Activated naive CD4-positive, alpha-beta T cell treated with anti-CD3 and anti-CD28 coated beads for 36 hours (primary cell): Measurements from ENCODE around the gene THOC2. TPM values are rescaled to one million over a fixed set of nuclear protein-coding genes. Genes with fewer than 3 reads are reported as not detected.
"Not testable (repeated sequence)": the region's sequence is repeated elsewhere in the genome, so short reads cannot be mapped to it uniquely, and the experiment has no call there.

Source experiments
- CTCF ChIA-PET: fragments of 350-600 bp; sonication (Branson Sonifier 250); formaldehyde crosslinking; loops from one replicate; lab custom pipeline; 2021; ENCODE audit warnings: antibody characterized with exemption; lab: Charles Lee
- DNase-seq: peaks from one replicate; pipeline ENCODE4 v3.0.0-alpha.2; 2020
- H3K27ac Mint-ChIP-seq: one replicate; pipeline ENCODE4 v1.8.0; 2021; ENCODE audit warnings: mild to moderate bottlenecking, mixed read lengths
- H3K27me3 Mint-ChIP-seq: one replicate; pipeline ENCODE4 v1.8.0; 2021; ENCODE audit warnings: low read depth, mixed read lengths
- H3K36me3 Mint-ChIP-seq: one replicate; pipeline ENCODE4 v1.8.0; 2021; ENCODE audit warnings: low read depth, mixed read lengths
- H3K4me1 Mint-ChIP-seq: one replicate; pipeline ENCODE4 v1.8.0; 2021; ENCODE audit warnings: low read depth, mixed read lengths
- H3K4me3 Mint-ChIP-seq: one replicate; pipeline ENCODE4 v1.8.0; 2021; ENCODE audit warnings: mild to moderate bottlenecking, moderate library complexity, mixed read lengths
- H3K9me3 Mint-ChIP-seq: one replicate; pipeline ENCODE4 v1.8.0; 2021; ENCODE audit warnings: mixed read lengths
- intact Hi-C: fragments of 100-400 bp; cut with micrococcal nuclease; formaldehyde crosslinking; loops from one replicate; pipeline ENCODE4 v1.15.1; 2023
- total RNA-seq, 2 experiments: library from RNA; stranded (reverse); gene quantifications; one replicate each; pipeline ENCODE4 v1.2.3, GENCODE V29; 2021

THOC2 gene
- total RNA-seq, 2 experiments from 2014 or later = 78.2 to 79.9 TPM

DNA sequence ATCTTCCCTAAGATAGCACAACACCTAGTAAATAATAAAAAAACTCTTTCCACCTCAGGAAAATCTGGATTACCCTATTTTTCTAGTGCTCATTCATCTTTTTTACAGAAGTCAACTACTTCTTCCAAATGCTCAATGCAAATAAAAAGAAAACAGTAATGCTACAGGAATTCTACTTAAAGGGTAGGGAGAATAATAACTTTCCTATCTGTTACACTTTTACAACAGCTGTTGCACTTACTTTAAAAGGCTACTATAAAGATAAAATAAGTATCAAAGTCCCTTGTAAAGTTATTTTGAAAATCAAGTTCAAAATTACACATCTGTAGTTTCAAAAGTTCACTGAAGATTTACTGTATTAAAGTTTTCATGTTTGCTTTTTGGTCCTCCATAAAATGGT is 37.6 kb downstream of the THOC2 start:
- Mint-ChIP-seq H3K36me3 (peaks cover 3% of the 10 kb centered on the region), H3K9me3 (no peaks in the 10 kb centered on the region), H3K27me3 (no peaks in the 10 kb centered on the region), H3K4me1 (no peaks in the 10 kb centered on the region), H3K27ac (no peak overlapping the region), H3K4me3 (no peak overlapping the region)
- intact Hi-C loops = no loop called here
- no peak for DNase-seq
- CTCF ChIA-PET = no interaction called here

GRCh38 chrX:123691776-123692175 is 41.1 kb downstream of the THOC2 start:
- no peak for DNase-seq
- Mint-ChIP-seq H3K9me3 (no peaks in the 10 kb centered on the region), H3K27me3 (no peaks in the 10 kb centered on the region), H3K36me3 (peaks cover 6% of the 10 kb centered on the region), H3K4me1 (no peaks in the 10 kb centered on the region), H3K27ac (no peak overlapping the region), H3K4me3 (no peak overlapping the region)
- CTCF ChIA-PET = interaction anchor here (1.2 kb wide), 1 partner anchor 86 kb away, joined by 5 read pairs; no protein-coding TSS in a partner anchor
- intact Hi-C loops = no loop called here

- no peaks in the 10 kb centered on the region for H3K27me3 Mint-ChIP-seq
- DNase-seq = no peak
- no peak overlapping the region for H3K4me3 Mint-ChIP-seq
- CTCF ChIA-PET = no interaction called here
- H3K4me1 Mint-ChIP-seq = no peaks in the 10 kb centered on the region
- no peaks in the 10 kb centered on the region for H3K9me3 Mint-ChIP-seq
- no peak overlapping the region for H3K27ac Mint-ChIP-seq
- intact Hi-C loops = no loop called here
- peaks cover 18% of the 10 kb centered on the region for H3K36me3 Mint-ChIP-seq
Measured at GRCh38 chrX:123688524-123688923, 44.3 kb downstream of the THOC2 start.

- no peaks in the 10 kb centered on the region for H3K9me3 Mint-ChIP-seq
- no peak overlapping the region for H3K4me3 Mint-ChIP-seq
- intact Hi-C loops = no loop called here
- H3K36me3 Mint-ChIP-seq = peaks cover 33% of the 10 kb centered on the region
- CTCF ChIA-PET = no interaction called here
- no peak for DNase-seq
- H3K27ac Mint-ChIP-seq = no peak overlapping the region
- peaks cover 3% of the 10 kb centered on the region for H3K4me1 Mint-ChIP-seq
- no peaks in the 10 kb centered on the region for H3K27me3 Mint-ChIP-seq
Measured at GRCh38 chrX:123685232-123685631, 47.6 kb downstream of the THOC2 start.

DNA sequence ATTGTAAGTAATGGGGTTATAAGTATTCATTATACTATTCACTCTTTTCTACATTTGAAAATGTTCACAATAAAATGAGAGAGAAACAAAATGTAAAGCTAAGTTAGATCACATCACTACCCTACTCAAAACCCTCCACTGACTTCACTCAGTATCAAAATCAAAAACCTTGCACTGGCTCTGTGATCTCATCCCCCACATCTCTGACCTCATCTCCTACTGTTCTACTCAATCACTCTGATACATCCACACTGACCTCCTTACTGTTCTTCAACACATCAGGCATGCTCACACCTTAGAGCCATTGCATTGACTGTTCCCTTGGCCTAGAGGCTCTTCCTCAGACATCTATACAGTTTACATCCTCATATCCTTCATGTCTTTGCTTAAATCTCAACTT is 50.7 kb downstream of the THOC2 start:
- no peak for DNase-seq
- intact Hi-C loops = no loop called here
- Mint-ChIP-seq H3K27me3 (no peaks in the 10 kb centered on the region), H3K4me3 (no peak overlapping the region), H3K9me3 (no peaks in the 10 kb centered on the region), H3K27ac (no peak overlapping the region), H3K4me1 (peaks cover 3% of the 10 kb centered on the region), H3K36me3 (peaks cover 45% of the 10 kb centered on the region)
- CTCF ChIA-PET = no interaction called here

GRCh38 chrX:123679733-123680460 is 53.0 kb downstream of the THOC2 start:
- CTCF ChIA-PET, H3K27me3 Mint-ChIP-seq, H3K4me1 Mint-ChIP-seq, H3K27ac Mint-ChIP-seq, H3K4me3 Mint-ChIP-seq, H3K9me3 Mint-ChIP-seq, intact Hi-C loops, DNase-seq: not testable (repeated sequence)
- peaks cover 49% of the 10 kb centered on the region for H3K36me3 Mint-ChIP-seq

DNA sequence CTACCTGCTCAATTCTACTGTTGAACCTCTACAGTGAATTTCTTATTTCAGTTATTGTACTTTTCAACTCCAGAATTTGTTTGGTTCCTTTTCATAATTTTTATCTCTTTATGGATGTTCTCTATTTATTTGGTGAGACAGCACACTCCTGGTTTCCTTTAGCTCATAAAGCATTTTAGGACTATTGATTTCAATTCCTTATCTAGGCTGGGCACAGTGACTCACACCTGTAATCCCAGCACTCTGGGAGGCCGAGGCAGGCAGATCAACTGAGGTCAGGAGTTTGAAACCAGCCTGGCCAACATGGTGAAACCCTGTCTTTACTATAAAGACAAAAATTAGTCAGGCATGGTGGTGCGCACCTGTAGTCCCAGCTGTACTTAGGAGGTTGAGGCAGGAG is 57.7 kb downstream of the THOC2 start:
- Mint-ChIP-seq H3K27ac (no peak overlapping the region), H3K9me3 (no peaks in the 10 kb centered on the region), H3K36me3 (peaks cover 39% of the 10 kb centered on the region), H3K4me1 (no peaks in the 10 kb centered on the region), H3K27me3 (no peaks in the 10 kb centered on the region), H3K4me3 (no peak overlapping the region)
- CTCF ChIA-PET = no interaction called here
- DNase-seq = no peak
- intact Hi-C loops = no loop called here

GRCh38 chrX:123673813-123674212 is 59.0 kb downstream of the THOC2 start:
- Mint-ChIP-seq H3K4me1 (no peaks in the 10 kb centered on the region), H3K4me3 (no peak overlapping the region), H3K36me3 (peaks cover 34% of the 10 kb centered on the region), H3K27me3 (no peaks in the 10 kb centered on the region), H3K9me3 (no peaks in the 10 kb centered on the region), H3K27ac (no peak overlapping the region)
- no peak for DNase-seq
- CTCF ChIA-PET = interaction anchor here (0.6 kb wide), 1 partner anchor 107 kb away, joined by 4 read pairs; no protein-coding TSS in a partner anchor
- intact Hi-C loops = no loop called here

GRCh38 chrX:123665197-123665596 is 67.7 kb downstream of the THOC2 start:
- Mint-ChIP-seq H3K27ac (no peak overlapping the region), H3K4me1 (peaks cover 2% of the 10 kb centered on the region), H3K27me3 (no peaks in the 10 kb centered on the region), H3K9me3 (no peaks in the 10 kb centered on the region), H3K4me3 (no peak overlapping the region), H3K36me3 (peaks cover 55% of the 10 kb centered on the region)
- no peak for DNase-seq
- CTCF ChIA-PET = no interaction called here
- intact Hi-C loops = no loop called here

- peaks cover 53% of the 10 kb centered on the region for H3K36me3 Mint-ChIP-seq
- CTCF ChIA-PET, H3K27ac Mint-ChIP-seq, H3K9me3 Mint-ChIP-seq, DNase-seq, intact Hi-C loops, H3K4me3 Mint-ChIP-seq, H3K27me3 Mint-ChIP-seq, H3K4me1 Mint-ChIP-seq: not testable (repeated sequence)
Measured at GRCh38 chrX:123664467-123665167, 68.2 kb downstream of the THOC2 start.

GRCh38 chrX:123663720-123664119 is 69.1 kb downstream of the THOC2 start:
- H3K4me1 Mint-ChIP-seq, intact Hi-C loops, H3K27me3 Mint-ChIP-seq, H3K4me3 Mint-ChIP-seq, CTCF ChIA-PET, H3K27ac Mint-ChIP-seq, H3K9me3 Mint-ChIP-seq, DNase-seq: not testable (repeated sequence)
- H3K36me3 Mint-ChIP-seq = peaks cover 53% of the 10 kb centered on the region

DNA sequence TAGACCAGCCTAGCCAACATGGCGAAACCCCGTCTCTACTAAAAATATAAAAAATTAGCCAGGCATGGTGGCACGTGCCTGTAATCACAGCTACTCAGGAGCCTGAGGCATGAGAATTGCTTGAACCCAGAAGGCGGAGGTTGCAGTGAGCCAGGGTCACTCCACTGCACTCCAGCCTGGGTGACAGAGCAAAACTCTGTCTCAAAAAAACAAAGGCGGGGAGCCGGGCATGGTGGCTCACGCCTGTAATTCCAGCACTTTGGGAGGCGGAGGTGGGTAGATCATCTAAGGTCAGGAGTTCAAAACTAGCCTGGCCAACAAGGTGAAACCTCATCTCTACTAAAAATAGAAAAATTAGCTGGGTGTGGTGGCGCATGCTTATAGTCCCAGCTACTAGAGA is 76.3 kb downstream of the THOC2 start:
- Mint-ChIP-seq H3K4me1 (peaks cover 19% of the 10 kb centered on the region), H3K36me3 (peaks cover 30% of the 10 kb centered on the region)
- CTCF ChIA-PET = interaction anchor here (0.6 kb wide), 1 partner anchor 666 kb away, joined by 3 read pairs; no protein-coding TSS in a partner anchor
- H3K9me3 Mint-ChIP-seq, intact Hi-C loops, H3K4me3 Mint-ChIP-seq, DNase-seq, H3K27me3 Mint-ChIP-seq, H3K27ac Mint-ChIP-seq: not testable (repeated sequence)

GRCh38 chrX:123648811-123649181 is 84.1 kb downstream of the THOC2 start:
- H3K27me3 Mint-ChIP-seq, DNase-seq, H3K4me3 Mint-ChIP-seq, intact Hi-C loops, H3K9me3 Mint-ChIP-seq, H3K27ac Mint-ChIP-seq: not testable (repeated sequence)
- H3K36me3 Mint-ChIP-seq = peaks cover 25% of the 10 kb centered on the region
- CTCF ChIA-PET = interaction anchor here (0.6 kb wide), 1 partner anchor 96 kb away, joined by 3 read pairs; no protein-coding TSS in a partner anchor
- peaks cover 43% of the 10 kb centered on the region for H3K4me1 Mint-ChIP-seq
